ENCODE measurements around the gene DDX21.

The DDX21 gene

GRCh38 chr10:68955832-68956532 lies at the start of gene DDX21 (continued):
- peak; percentile 97 for TF ChIP-seq ZNF518A (tag by site-specific recombination; conservative IDR thresholded peaks at IDR 0.05; ENCODE audit: low read depth)
- TF ChIP-seq ZNF843 (tag by site-specific recombination; IDR thresholded peaks at IDR 0.05): 0 out of 2 replicates have a peak, but pooled peaks have one; percentile 19
- no peak for TF ChIP-seq ZNF114 (tag by site-specific recombination; IDR thresholded peaks at IDR 0.05)
- no peak for TF ChIP-seq ZNF785 (tag by site-specific recombination; IDR thresholded peaks at IDR 0.05)
- TF ChIP-seq ZNF791 (tag by site-specific recombination; IDR thresholded peaks at IDR 0.05): no peak
- no peak for TF ChIP-seq ZBTB1 (tag by site-specific recombination; IDR thresholded peaks at IDR 0.05)
- no peak for TF ChIP-seq ZNF768 (tag by site-specific recombination; IDR thresholded peaks at IDR 0.05)
- peak; percentile 7; the same call in 1 of the 2 replicates for TF ChIP-seq FEZF1 (tag by site-specific recombination; IDR thresholded peaks at IDR 0.05)
- peak; percentile 27; the same call in 1 of the 2 replicates for TF ChIP-seq ZNF561 (tag by site-specific recombination; IDR thresholded peaks at IDR 0.05; ENCODE audit: borderline replicate concordance)
- TF ChIP-seq ZNF626 (tag by site-specific recombination; IDR thresholded peaks at IDR 0.05): no peak
- TF ChIP-seq ZNF624 (tag by site-specific recombination; IDR thresholded peaks at IDR 0.05): no peak
- no peak for TF ChIP-seq ZNF544 (tag by site-specific recombination; IDR thresholded peaks at IDR 0.05)
- peak; percentile 45; the same call in 1 of the 2 replicates for TF ChIP-seq KLF17 (tag by site-specific recombination; IDR thresholded peaks at IDR 0.05)
- TF ChIP-seq ZFHX2 (tag by site-specific recombination; conservative IDR thresholded peaks at IDR 0.05): no peak
- peak; percentile 57; the same call in 1 of the 2 replicates for TF ChIP-seq SP7 (tag by site-specific recombination; IDR thresholded peaks at IDR 0.05)
- TF ChIP-seq ZEB2 (tag by site-specific recombination; IDR thresholded peaks at IDR 0.05): peak; percentile 25; the same call in 1 of the 2 replicates
- TF ChIP-seq ZNF23 (tag by site-specific recombination; IDR thresholded peaks at IDR 0.05; ENCODE audit: borderline replicate concordance): no peak
- TF ChIP-seq ZNF580 (tag by site-specific recombination; IDR thresholded peaks at IDR 0.05): peak; percentile 96
- TF ChIP-seq PRDM6 (tag by site-specific recombination; IDR thresholded peaks at IDR 0.05): no peak
- no peak for TF ChIP-seq ZSCAN16 (tag by site-specific recombination; IDR thresholded peaks at IDR 0.05)
- peak; percentile 74 for TF ChIP-seq CTCF (tag by site-specific recombination; IDR thresholded peaks at IDR 0.05)
- TF ChIP-seq ZNF266 (tag by site-specific recombination; IDR thresholded peaks at IDR 0.05; ENCODE audit: low read depth): no peak
- no peak for TF ChIP-seq ZNF404 (tag by site-specific recombination; IDR thresholded peaks at IDR 0.05)

All from HEK293 (cell line).